Skeletal muscle cell (primary cell): Measurements from ENCODE around the gene FCMR.
A peak's percentile ranks its signal among the peaks of the same experiment; 100 is the strongest.

ENCODE experiments used
- DNase-seq: peaks from one replicate; pipeline ENCODE4 v3.0.0-alpha.2; 2010; ENCODE audit warnings: low read depth
- H3K4me3 ChIP-seq: 2 replicates; pipeline ENCODE4 v1.5.1; 2011; ENCODE audit warnings: low read depth, mild to moderate bottlenecking, control low read depth, low read length, moderate library complexity

Gene FCMR, protein sequence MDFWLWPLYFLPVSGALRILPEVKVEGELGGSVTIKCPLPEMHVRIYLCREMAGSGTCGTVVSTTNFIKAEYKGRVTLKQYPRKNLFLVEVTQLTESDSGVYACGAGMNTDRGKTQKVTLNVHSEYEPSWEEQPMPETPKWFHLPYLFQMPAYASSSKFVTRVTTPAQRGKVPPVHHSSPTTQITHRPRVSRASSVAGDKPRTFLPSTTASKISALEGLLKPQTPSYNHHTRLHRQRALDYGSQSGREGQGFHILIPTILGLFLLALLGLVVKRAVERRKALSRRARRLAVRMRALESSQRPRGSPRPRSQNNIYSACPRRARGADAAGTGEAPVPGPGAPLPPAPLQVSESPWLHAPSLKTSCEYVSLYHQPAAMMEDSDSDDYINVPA

DNA sequence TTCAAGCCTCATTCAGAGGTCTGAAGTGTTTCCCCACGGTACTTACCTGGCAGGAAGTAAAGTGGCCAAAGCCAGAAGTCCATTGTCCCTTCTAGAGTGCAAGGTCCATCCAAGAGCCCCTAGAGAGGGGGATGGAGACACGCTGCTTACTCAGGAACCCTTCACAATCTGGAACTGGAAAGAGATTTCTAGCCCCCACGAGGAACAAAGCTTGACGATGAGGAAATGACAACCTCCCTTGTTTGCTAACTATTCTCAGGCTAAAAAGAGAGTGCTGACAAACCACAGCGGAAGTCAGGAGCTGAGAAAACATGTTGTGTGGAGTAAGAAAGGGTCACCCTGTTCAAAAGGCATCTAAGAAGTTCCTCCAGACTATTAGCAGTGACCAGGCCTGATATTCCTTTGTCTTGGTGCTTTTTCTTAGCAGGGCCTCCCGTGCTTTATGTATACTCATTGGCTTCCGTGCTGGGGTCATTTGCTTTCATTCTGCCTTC lies at the start of gene FCMR:
Gene FCMR, minus strand, starts transcription at position 170 of the 494 bp plus-strand sequence. Its CDS starts 87 bp downstream, at position 83.
- no peak for DNase-seq
- no peak within 1 kb of the TSS for H3K4me3 ChIP-seq

- H3K4me3 ChIP-seq, result no peak overlapping the region
- no peak for DNase-seq
These were observed 49.4 kb upstream of the FCMR start for GRCh38 chr1:206971029-206971655.

DNA sequence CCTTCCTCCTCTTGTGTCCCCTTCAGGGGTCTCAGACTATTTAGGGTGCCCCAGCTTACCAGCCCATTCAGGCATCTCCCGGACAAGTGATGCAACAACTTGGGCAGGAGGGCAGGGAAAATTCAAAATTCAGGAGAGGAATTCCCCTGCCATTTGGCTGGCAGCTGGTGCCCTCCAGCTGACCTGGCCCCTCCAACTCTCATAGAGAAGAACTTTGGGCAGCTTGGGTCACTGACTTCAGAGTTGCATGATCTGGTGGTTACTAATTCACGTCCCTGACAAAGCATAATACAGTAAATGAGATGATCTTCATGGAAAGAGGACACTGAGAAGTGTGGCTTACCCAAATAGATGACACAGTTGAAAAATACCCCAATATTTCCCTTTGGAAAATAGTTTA lies 48.7 kb upstream of the FCMR start, which contains the start of gene FCAMR:
Gene FCAMR, minus strand, starts transcription at position 15 of the 400 bp plus-strand sequence. CDS start 335 bp downstream, outside the sequence.
- H3K4me3 ChIP-seq, result no peak within 1 kb of the TSS
- DNase-seq, result no peak

- DNase-seq, result no peak
- no peak overlapping the region for H3K4me3 ChIP-seq
These were observed 47.3 kb upstream of the FCMR start for GRCh38 chr1:206969090-206969489.

GRCh38 chr1:206967096-206967849 lies 45.5 kb upstream of the FCMR start:
- DNase-seq, result no peak
- no peak overlapping the region for H3K4me3 ChIP-seq

DNA sequence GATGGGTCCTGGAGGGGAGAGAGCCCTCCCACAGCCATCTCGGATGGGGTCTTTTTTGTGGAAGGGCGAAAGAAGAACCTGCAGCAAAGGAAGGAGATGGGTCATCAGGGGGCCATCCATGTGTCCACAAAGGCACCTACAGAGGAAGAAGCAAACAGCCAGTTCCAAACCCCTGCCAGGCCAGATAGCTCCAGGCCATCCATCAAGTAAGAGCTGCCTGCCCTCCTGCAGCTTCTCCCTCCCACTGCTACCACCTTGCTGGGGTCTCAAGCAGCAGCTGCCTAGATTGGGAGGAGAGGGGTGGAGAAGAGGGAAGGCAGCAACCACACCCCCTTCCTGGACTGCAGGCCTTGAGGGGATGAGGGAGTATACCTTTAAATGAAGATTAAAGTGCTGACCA lies 44.0 kb upstream of the FCMR start:
- H3K4me3 ChIP-seq, result no peak overlapping the region
- DNase-seq, result no peak

GRCh38 chr1:206963740-206964139 lies 42.0 kb upstream of the FCMR start:
- no peak for DNase-seq
- no peak overlapping the region for H3K4me3 ChIP-seq

GRCh38 chr1:206963119-206963712 lies 41.5 kb upstream of the FCMR start:
- H3K4me3 ChIP-seq, result no peak overlapping the region
- DNase-seq, result no peak

- no peak overlapping the region for H3K4me3 ChIP-seq
- DNase-seq, result no peak
These were observed 40.5 kb upstream of the FCMR start for GRCh38 chr1:206962272-206962671.

- no peak overlapping the region for H3K4me3 ChIP-seq
- DNase-seq, result no peak
These were observed 39.9 kb upstream of the FCMR start for GRCh38 chr1:206961668-206962067.

GRCh38 chr1:206960676-206961386 lies 39.1 kb upstream of the FCMR start:
- no peak for DNase-seq
- H3K4me3 ChIP-seq, result no peak overlapping the region

- H3K4me3 ChIP-seq, result no peak overlapping the region
- no peak for DNase-seq
These were observed 36.4 kb upstream of the FCMR start for GRCh38 chr1:206958144-206958543.

GRCh38 chr1:206957639-206958038 lies 35.9 kb upstream of the FCMR start:
- DNase-seq, result no peak

DNA sequence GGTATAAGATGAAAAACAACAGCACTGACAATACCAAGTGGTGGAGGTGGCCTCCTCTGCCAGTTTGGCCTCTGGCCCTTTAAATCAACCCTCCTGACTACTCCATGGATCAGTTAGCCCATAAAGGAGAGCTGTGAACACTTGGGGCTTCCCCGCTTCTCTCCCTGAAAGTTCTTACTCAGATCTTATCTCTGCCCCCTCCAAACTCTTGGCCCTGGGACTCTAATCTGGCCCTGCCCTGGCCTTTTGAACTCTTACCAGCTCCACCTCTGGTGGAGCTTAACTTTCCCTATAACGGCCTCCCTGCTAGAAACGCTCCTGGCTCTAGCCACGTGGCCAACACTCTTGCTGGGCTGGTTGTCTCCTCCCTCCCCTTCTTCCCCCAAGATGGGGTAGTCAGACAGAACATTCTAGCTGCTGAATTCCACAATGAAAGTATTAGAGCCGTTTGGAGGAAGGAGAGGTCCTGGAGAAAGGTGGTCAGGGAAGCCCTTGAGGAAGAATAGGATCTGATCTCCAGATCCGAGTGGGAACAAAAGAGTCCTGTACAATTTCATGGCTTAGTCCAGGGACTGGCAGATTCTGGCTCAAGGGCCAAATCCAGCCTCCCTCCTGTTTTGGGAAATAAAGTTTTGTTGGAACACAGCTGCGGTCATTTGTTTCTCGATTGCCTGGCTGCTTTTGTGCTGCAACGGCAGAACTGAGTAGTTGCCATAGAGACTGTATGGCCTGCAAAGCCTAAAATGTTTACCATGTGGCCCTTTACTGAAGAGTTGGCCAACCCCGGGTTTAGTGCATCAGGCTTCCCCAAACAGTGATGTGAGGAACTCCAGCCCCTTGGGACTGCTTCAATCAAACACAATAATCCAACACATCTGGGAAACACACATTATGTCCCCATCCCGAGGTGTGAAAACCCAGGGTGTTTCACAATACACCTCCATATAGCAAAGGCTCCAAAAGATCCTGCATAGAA lies 34.0 kb upstream of the FCMR start:
- H3K4me3 ChIP-seq, result no peak overlapping the region
- DNase-seq, result peak; percentile 31

More at GRCh38 chr1:206957639-206958038, 35.9 kb upstream of the FCMR start:
- H3K4me3 ChIP-seq, result no peak overlapping the region

DNA sequence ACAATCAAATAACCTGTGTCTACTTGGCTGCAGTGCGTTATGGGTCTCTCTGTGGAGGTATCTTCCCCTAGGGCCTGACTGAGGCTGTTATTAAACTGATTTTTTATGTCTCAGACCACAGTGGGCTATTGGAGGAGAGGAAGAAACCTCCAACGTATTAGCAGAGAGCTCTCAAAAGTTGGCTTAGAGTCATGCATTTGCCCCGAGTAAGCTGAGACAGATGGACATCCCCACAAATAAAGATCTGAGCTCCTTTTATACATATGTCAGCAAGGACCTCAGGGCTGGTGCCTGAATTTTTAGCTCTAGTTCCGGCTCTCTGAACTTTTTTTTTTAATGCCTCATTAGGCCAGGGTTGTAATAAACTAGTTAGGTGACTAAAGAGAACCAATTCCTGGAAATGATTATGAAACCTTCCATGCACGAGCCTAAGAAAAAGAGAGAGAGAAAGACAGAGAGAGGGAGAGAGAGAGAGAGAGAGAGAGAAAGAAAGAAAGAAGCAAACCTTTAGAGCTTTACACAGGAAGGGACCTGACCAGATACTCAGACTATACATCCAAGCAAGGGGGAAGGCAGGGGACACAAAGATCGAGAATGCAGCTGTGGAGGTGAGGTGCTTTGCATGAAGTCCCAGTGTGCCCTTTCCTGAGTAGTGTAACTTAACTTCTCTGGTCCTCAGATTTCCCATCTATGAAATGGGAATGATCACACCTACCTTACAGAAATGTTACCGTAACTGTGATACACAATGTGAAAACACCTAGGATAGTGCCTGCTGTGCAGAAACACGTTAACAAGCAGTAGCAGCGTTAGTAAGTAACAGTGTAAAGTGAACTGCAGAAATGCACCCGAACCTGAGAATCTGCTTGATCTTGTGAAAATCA lies 33.0 kb upstream of the FCMR start:
- no peak for DNase-seq
- no peak overlapping the region for H3K4me3 ChIP-seq

- H3K4me3 ChIP-seq, result no peak overlapping the region
- no peak for DNase-seq
These were observed 31.9 kb upstream of the FCMR start for GRCh38 chr1:206953626-206954025.

DNA sequence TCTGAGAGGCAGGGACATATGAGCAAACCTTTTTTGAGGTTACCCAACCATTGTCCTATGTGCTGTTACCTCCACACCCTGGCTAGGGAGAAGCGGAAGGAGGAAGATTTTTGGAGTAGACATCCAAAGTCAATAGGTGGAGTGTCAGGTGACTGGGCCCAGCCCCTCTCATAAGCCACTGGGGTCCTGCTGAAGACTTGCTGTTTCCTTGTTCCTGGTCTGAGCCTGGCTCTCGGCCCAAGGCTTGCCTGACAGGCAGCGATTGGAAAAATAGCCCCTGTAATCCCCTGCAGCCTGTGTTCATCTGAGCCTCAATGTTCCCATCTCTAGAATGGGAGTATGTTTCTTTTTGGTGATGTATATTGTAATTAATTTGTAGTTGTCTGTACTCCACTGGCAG lies 31.4 kb upstream of the FCMR start:
- no peak overlapping the region for H3K4me3 ChIP-seq
- no peak for DNase-seq
